COR-L47 (cell line): ENCODE results near the gene C16orf89.
"Not testable (repeated sequence)": the region's sequence is repeated elsewhere in the genome, so short reads cannot be mapped to it uniquely, and the experiment has no call there.

Experiments
- DNase-seq: peaks from one replicate; lab custom pipeline; 2025; lab: John Stamatoyannopoulos, UW

The C16orf89 gene

GRCh38 chr16:5084099-5084731 lies 18.5 kb upstream of the C16orf89 start:
- DNase-seq: not testable (repeated sequence)

- not testable (repeated sequence) for DNase-seq
These were observed 17.9 kb upstream of the C16orf89 start for GRCh38 chr16:5083646-5084045.

- not testable (repeated sequence) for DNase-seq
These were observed 15.2 kb upstream of the C16orf89 start for GRCh38 chr16:5080996-5081395.

GRCh38 chr16:5080461-5080860 lies 14.7 kb upstream of the C16orf89 start:
- DNase-seq: not testable (repeated sequence)

- DNase-seq: no peak
These were observed 12.9 kb upstream of the C16orf89 start for GRCh38 chr16:5078626-5079025.

- DNase-seq: no peak
These were observed 11.5 kb upstream of the C16orf89 start for GRCh38 chr16:5077304-5077703.

- DNase-seq: no peak
These were observed 9.9 kb upstream of the C16orf89 start for GRCh38 chr16:5075637-5076036.

- not testable (repeated sequence) for DNase-seq
These were observed 8.0 kb upstream of the C16orf89 start for GRCh38 chr16:5073771-5074170.

- no peak for DNase-seq
These were observed 7.5 kb upstream of the C16orf89 start for GRCh38 chr16:5073279-5073629.

- no peak for DNase-seq
These were observed 6.8 kb upstream of the C16orf89 start for GRCh38 chr16:5072334-5073278.

GRCh38 chr16:5071681-5072333 lies 6.1 kb upstream of the C16orf89 start, which contains the start of gene ALG1:
Gene ALG1, plus strand, starts transcription at chr16:5071843. Its CDS starts 7 bp downstream, at chr16:5071850.
- DNase-seq: peak; percentile 85

GRCh38 chr16:5071341-5071680 lies 5.6 kb upstream of the C16orf89 start:
- no peak for DNase-seq

- no peak for DNase-seq
These were observed 4.9 kb upstream of the C16orf89 start for GRCh38 chr16:5070431-5071186.

- DNase-seq: no peak
These were observed 4.1 kb upstream of the C16orf89 start for GRCh38 chr16:5069854-5070253.

- no peak for DNase-seq
These were observed 3.3 kb upstream of the C16orf89 start for GRCh38 chr16:5069048-5069447.

GRCh38 chr16:5066511-5066910 lies 755 bp upstream of the C16orf89 start:
- DNase-seq: no peak

- DNase-seq: no peak
These were observed 430 bp downstream of the C16orf89 start for GRCh38 chr16:5065326-5065725.

GRCh38 chr16:5064915-5065314 lies 841 bp downstream of the C16orf89 start:
- peak; percentile 22 for DNase-seq

GRCh38 chr16:5062790-5063765 lies 2.7 kb downstream of the C16orf89 start:
- DNase-seq: no peak

- no peak for DNase-seq
These were observed 3.7 kb downstream of the C16orf89 start for GRCh38 chr16:5062051-5062450.
